ENCODE data around the gene SLC9A1.

- TF ChIP-seq CTCF (optimal IDR thresholded peaks at IDR 0.05 in 1 of 3, IDR thresholded peaks at IDR 0.05 in 1 of 3, conservative IDR thresholded peaks at IDR 0.05 in 1 of 3; ENCODE audit: extremely low read depth in 1 of 3, insufficient read depth in 2 of 3, low read length in 3 of 3) (no peak), EZH2 (IDR thresholded peaks at IDR 0.05; ENCODE audit: low read length) (no peak)
Observed at GRCh38 chr1:27086628-27087027, 68.3 kb downstream of the SLC9A1 start.

All from keratinocyte (primary cell).